HepG2 (cell line): ENCODE measurements around the gene GPS1. TPM values are rescaled to one million over a fixed set of nuclear protein-coding genes. Genes with fewer than 3 reads are reported as not detected.

Source experiments
- ARHGAP35 ChIP-seq: sonication (generic); formaldehyde crosslinking; IDR thresholded peaks from 2 replicates; pipeline ENCODE4 v1.9.0; 2022; ENCODE audit warnings: mild to moderate bottlenecking, inconsistent platforms, moderate library complexity, missing genetic modification reagents, borderline replicate concordance
- FOXJ3 ChIP-seq: sonication (generic); formaldehyde crosslinking; IDR thresholded peaks from 2 replicates; pipeline ENCODE4 v1.4.0; 2020; ENCODE audit warnings: missing genetic modification reagents, mild to moderate bottlenecking, borderline replicate concordance
- HIVEP1 ChIP-seq: sonication (generic); formaldehyde crosslinking; IDR thresholded peaks from 2 replicates; pipeline ENCODE4 v1.4.0; 2020; ENCODE audit warnings: mild to moderate bottlenecking, missing genetic modification reagents
- NFIB ChIP-seq: sonication (generic); formaldehyde crosslinking; IDR thresholded peaks from 2 replicates; pipeline ENCODE4 v1.9.0; 2021; ENCODE audit warnings: missing genetic modification reagents, mild to moderate bottlenecking, borderline replicate concordance
- NR1H2 ChIP-seq: sonication (generic); formaldehyde crosslinking; IDR thresholded peaks from 2 replicates; pipeline ENCODE4 v1.8.1; 2022; ENCODE audit warnings: low read depth, missing genetic modification reagents, borderline replicate concordance
- SNAI1 ChIP-seq: sonication (generic); formaldehyde crosslinking; IDR thresholded peaks from 2 replicates; pipeline ENCODE4 v1.5.0; 2020; ENCODE audit warnings: mild to moderate bottlenecking, missing genetic modification reagents, borderline replicate concordance
- ZBTB10 ChIP-seq: sonication (generic); formaldehyde crosslinking; IDR thresholded peaks from 2 replicates; pipeline ENCODE4 v1.4.0; 2020; ENCODE audit warnings: missing genetic modification reagents, borderline replicate concordance
- ZBTB3 ChIP-seq: sonication (generic); formaldehyde crosslinking; IDR thresholded peaks from 2 replicates; pipeline ENCODE4 v1.4.0; 2020; ENCODE audit warnings: low read depth, mild to moderate bottlenecking, moderate library complexity, missing genetic modification reagents, borderline replicate concordance
- ZMYM3 ChIP-seq: sonication (generic); formaldehyde crosslinking; IDR thresholded peaks from 2 replicates; pipeline ENCODE4 v1.5.1; 2020; ENCODE audit warnings: mild to moderate bottlenecking, missing genetic modification reagents
- ZNF550 ChIP-seq: sonication (generic); formaldehyde crosslinking; IDR thresholded peaks from 2 replicates; pipeline ENCODE4 v1.4.0; 2020; ENCODE audit warnings: mild to moderate bottlenecking, missing genetic modification reagents, borderline replicate concordance
- polyA plus RNA-seq, 8 experiments: library from polyadenylated mRNA; depleted of rRNA in 3 of 8; stranded (reverse) in 7 of 8; unstranded in 1 of 8; fragments of >200 nt; fragmentation: Illumina TruSeq in 4 of 8; extraction: Trizol in 4 of 8; gene quantifications; 2 replicates each; pipeline versions ENCODE4 v1.2.1 to v1.2.3, GENCODE V29; 2011 to 2016; ENCODE audit warnings: low read depth in 4 of 8, missing spikeins in 1 of 8, mixed read lengths in 1 of 8; ENCODE audit not compliant: insufficient read depth in 1 of 8
- total RNA-seq, 5 experiments: library from RNA; depleted of rRNA; stranded (reverse); fragments of >200 nt; fragmentation: Illumina TruSeq; extraction: Trizol; gene quantifications; 2 replicates each; pipeline ENCODE4 v1.2.3, GENCODE V29; 2016; ENCODE audit warnings: low read depth in 1 of 5
- TF ChIP-seq, protein P1 (sequence below): sonication (generic); formaldehyde crosslinking; IDR thresholded peaks from 2 replicates; pipeline ENCODE4 v1.5.1; 2020; ENCODE audit warnings: mild to moderate bottlenecking, missing genetic modification reagents, borderline replicate concordance

The GPS1 gene
- total and polyA plus RNA-seq, 2 of the 13 experiments (the other 11 are each of a cell fraction or from before 2014, with no cell fraction given) = 124 to 128 TPM

DNA sequence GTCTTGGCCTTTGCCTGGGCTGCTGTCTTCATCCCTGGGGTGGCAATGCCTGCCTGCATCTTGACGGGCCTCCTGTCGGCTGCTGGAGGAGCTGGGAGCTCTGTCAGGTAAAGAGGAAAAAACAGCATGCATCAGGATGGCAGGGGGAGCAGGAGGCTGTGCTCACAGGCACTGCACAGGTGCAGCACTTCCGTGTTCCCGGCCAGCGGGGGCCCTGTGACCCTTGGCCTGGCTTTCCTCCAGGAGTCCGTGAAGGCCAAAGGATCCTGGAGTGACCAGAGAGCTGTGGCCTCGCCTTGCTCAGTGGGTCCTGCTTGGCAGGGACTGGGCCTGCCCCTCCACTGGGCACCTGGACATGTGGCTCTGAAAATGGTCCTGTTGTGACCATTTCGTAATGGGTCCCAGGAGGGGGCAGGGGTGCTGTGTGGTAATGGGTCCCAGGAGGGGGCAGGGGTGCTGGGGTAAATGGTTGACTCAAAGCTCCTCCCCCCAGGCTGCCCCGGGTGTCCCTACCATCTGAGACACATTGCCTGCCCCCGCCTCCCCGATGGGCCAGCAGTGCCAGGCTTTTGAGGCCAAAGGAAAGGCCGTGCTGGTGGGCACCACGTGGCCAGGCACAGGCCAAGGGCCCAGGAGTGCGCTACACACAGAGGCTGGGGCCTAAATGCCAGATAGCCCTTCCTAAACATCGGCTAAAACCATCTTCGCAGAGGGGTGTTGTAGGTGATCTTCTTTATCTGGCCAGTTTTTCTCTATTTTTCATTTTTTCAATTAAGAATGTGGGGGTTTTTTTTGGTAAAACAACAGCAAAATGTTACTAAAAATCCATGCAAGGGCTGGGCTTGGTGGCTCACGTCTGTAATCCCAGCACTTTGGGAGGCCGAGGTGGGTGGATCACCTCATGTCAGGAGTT lies 50.3 kb downstream of the GPS1 start (continued):
- TF ChIP-seq, protein P1, sequence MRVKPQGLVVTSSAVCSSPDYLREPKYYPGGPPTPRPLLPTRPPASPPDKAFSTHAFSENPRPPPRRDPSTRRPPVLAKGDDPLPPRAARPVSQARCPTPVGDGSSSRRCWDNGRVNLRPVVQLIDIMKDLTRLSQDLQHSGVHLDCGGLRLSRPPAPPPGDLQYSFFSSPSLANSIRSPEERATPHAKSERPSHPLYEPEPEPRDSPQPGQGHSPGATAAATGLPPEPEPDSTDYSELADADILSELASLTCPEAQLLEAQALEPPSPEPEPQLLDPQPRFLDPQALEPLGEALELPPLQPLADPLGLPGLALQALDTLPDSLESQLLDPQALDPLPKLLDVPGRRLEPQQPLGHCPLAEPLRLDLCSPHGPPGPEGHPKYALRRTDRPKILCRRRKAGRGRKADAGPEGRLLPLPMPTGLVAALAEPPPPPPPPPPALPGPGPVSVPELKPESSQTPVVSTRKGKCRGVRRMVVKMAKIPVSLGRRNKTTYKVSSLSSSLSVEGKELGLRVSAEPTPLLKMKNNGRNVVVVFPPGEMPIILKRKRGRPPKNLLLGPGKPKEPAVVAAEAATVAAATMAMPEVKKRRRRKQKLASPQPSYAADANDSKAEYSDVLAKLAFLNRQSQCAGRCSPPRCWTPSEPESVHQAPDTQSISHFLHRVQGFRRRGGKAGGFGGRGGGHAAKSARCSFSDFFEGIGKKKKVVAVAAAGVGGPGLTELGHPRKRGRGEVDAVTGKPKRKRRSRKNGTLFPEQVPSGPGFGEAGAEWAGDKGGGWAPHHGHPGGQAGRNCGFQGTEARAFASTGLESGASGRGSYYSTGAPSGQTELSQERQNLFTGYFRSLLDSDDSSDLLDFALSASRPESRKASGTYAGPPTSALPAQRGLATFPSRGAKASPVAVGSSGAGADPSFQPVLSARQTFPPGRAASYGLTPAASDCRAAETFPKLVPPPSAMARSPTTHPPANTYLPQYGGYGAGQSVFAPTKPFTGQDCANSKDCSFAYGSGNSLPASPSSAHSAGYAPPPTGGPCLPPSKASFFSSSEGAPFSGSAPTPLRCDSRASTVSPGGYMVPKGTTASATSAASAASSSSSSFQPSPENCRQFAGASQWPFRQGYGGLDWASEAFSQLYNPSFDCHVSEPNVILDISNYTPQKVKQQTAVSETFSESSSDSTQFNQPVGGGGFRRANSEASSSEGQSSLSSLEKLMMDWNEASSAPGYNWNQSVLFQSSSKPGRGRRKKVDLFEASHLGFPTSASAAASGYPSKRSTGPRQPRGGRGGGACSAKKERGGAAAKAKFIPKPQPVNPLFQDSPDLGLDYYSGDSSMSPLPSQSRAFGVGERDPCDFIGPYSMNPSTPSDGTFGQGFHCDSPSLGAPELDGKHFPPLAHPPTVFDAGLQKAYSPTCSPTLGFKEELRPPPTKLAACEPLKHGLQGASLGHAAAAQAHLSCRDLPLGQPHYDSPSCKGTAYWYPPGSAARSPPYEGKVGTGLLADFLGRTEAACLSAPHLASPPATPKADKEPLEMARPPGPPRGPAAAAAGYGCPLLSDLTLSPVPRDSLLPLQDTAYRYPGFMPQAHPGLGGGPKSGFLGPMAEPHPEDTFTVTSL (CRISPR knock-in tag) = no peak
- TF ChIP-seq HIVEP1 (peak; percentile 76), ZNF550 (CRISPR knock-in tag) (peak; percentile 33; the same call in 1 of the 2 replicates), NR1H2 (CRISPR knock-in tag) (no peak; the same call in 1 of the 2 replicates), ZBTB3 (no peak), FOXJ3 (CRISPR knock-in tag) (no peak; the same call in 1 of the 2 replicates), ZMYM3 (CRISPR knock-in tag) (no peak), NFIB (CRISPR knock-in tag) (no peak), ZBTB10 (CRISPR knock-in tag) (no peak), ARHGAP35 (CRISPR knock-in tag) (no peak), SNAI1 (CRISPR knock-in tag) (0 out of 2 replicates have a peak, but pooled peaks have one; percentile 34)
